ENCODE results near the gene ARHGEF17. TPM values are rescaled to one million over a fixed set of nuclear protein-coding genes. Genes with fewer than 3 reads are reported as not detected.

Gene ARHGEF17
- total RNA-seq, 3 donors from 2014 or later (not counting 1 experiment from before 2014, with no cell fraction given), result 0.02 to 0.88 (median 0.50) TPM

DNA sequence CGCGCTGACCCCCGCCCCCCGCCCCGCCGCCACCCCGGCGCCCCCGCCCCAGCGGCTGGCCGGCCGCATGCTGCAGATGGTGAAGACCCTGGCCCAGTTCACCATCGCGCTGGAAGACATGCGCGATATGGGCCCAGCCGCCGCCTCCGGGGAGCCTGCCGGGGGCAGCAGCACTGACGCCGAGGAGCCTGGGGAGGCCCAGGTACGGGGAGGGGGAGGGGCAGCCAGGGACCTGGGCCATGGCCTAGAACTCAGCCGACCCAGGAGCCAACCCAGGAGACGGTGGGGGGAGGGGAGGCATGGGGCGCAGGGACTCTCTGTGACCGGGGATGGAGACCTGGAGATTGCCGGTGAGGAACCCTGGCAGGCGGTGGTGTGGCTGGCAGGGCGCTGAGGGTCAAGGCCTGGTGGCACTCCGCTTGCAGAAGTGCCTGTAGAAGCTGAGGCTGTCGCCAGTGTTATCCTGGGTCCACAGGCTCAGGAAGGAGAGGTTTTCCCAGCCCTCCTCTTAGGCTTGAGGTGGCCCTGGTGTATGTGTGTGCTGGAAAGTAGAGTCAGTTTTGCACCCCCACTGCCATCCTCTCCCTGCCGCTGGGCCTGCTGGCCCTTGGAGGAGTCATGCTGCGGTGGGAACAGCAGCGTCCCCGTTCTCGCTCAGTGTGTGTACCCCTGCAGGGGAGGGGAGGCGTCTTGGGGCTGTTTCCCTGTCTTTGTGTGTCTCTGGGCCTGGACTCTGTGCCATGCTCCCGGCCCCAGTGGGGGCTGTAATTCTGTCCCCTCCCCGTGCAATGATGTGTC, 35.2 kb downstream of the ARHGEF17 start:
- no peak for DNase-seq
- Histone ChIP-seq H3K4me3 (ENCODE audit: low read length) (no peak overlapping the region), H3K27me3 (ENCODE audit: control insufficient read depth, insufficient read depth, low read length) (no peaks in the 10 kb centered on the region), H3K9me3 (ENCODE audit: control insufficient read depth, insufficient read depth, low read length) (no peaks in the 10 kb centered on the region), H3K36me3 (ENCODE audit: control insufficient read depth, insufficient read depth, low read length) (no peaks in the 10 kb centered on the region), H3K4me1 (ENCODE audit: control insufficient read depth, insufficient read depth, low read length) (no peaks in the 10 kb centered on the region), H3K27ac (ENCODE audit: low read length) (no peak overlapping the region)
- H3K36me3 Mint-ChIP-seq, result no peaks in the 10 kb centered on the region
- WGBS (ENCODE audit: insufficient coverage), result 94% methylated on average over 40 of the region's 40 CpGs
- H3K4me3 Mint-ChIP-seq, result no peak overlapping the region
- ATAC-seq, result no peak
- TF ChIP-seq, protein P1, sequence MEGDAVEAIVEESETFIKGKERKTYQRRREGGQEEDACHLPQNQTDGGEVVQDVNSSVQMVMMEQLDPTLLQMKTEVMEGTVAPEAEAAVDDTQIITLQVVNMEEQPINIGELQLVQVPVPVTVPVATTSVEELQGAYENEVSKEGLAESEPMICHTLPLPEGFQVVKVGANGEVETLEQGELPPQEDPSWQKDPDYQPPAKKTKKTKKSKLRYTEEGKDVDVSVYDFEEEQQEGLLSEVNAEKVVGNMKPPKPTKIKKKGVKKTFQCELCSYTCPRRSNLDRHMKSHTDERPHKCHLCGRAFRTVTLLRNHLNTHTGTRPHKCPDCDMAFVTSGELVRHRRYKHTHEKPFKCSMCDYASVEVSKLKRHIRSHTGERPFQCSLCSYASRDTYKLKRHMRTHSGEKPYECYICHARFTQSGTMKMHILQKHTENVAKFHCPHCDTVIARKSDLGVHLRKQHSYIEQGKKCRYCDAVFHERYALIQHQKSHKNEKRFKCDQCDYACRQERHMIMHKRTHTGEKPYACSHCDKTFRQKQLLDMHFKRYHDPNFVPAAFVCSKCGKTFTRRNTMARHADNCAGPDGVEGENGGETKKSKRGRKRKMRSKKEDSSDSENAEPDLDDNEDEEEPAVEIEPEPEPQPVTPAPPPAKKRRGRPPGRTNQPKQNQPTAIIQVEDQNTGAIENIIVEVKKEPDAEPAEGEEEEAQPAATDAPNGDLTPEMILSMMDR (IDR thresholded peaks at IDR 0.05), result no peak
- no peak overlapping the region for H3K27ac Mint-ChIP-seq
- intact Hi-C loops (cut with micrococcal nuclease), result no loop called here
- H3K27me3 Mint-ChIP-seq (ENCODE audit: low read depth in 2 of 2), result peaks cover 0 to 3% of the 10 kb centered on the region in 2 donors
- no peaks in the 10 kb centered on the region for H3K9me3 Mint-ChIP-seq
- H3K4me1 Mint-ChIP-seq, result no peaks in the 10 kb centered on the region

DNA sequence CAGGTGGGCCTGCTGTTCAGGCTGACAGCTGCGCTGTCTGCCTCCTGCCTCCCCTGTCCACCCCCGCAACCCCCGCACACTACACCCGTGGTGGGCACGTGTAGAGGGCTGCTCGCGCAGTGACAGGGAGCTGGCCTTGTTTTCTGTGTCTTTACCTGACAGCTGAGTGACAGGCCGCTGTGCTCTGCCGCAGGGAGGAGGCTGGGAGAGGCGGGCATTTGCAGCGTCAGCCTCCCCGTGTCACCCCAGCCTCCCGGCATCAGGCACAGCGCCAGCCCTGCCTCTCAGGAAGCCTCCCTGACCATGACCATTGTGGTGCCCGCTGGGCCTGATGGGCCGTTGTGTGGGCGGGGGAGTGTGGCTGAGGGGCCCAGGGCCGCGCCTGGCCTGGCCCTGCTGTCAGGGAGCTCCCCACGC, 36.1 kb downstream of the ARHGEF17 start:
- DNase-seq, result no peak

DNA sequence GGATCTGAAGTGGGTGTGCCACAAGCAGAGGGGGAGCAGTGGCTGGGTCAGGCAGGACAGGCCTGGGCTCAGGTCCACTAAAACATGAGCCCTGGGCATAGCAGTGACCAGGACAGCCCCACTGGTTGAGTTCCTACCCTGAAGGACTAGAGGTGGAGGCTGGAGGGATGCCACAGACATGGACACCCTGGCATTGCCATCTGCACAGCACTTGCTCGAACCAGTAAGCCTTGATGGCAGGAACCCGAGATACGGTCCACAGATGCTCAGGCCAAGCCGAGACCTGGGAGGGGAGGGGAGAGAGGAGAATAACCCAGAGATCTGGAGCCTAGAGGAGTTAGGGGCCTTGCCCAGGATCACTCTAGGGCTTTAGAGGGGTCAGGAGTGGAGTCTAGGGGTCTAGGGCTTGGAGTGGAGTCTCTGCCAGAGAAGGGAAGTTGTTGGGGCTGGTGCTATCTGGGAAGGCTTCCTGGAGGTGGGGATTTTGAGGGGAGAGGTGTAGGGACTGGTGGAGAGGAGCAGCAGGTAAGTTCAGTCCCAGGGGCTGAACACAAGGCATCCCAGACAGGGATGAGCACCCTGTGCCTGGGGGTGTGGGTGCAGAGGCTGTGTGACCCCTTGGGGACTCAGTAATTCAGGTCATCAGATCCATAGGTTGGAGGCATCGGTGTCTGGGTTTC, 37.5 kb downstream of the ARHGEF17 start:
- H3K36me3 ChIP-seq (ENCODE audit: control insufficient read depth, insufficient read depth, low read length), result no peaks in the 10 kb centered on the region
- no peak overlapping the region for H3K4me3 ChIP-seq (ENCODE audit: low read length)
- WGBS (ENCODE audit: insufficient coverage), result 91% methylated on average over 4 of the region's 5 CpGs
- Mint-ChIP-seq H3K27me3 (ENCODE audit: low read depth in 2 of 2) (peaks cover 0 to 3% of the 10 kb centered on the region in 2 donors), H3K4me3 (no peak overlapping the region), H3K36me3 (no peaks in the 10 kb centered on the region), H3K27ac (no peak overlapping the region), H3K9me3 (no peaks in the 10 kb centered on the region), H3K4me1 (no peaks in the 10 kb centered on the region)
- DNase-seq (no peak), ATAC-seq (no peak)
- no peaks in the 10 kb centered on the region for H3K4me1 ChIP-seq (ENCODE audit: control insufficient read depth, insufficient read depth, low read length)
- TF ChIP-seq, protein P1 (IDR thresholded peaks at IDR 0.05), result no peak
- intact Hi-C loops (cut with micrococcal nuclease), result no loop called here
- no peak overlapping the region for H3K27ac ChIP-seq (ENCODE audit: low read length)
- no peaks in the 10 kb centered on the region for H3K9me3 ChIP-seq (ENCODE audit: control insufficient read depth, insufficient read depth, low read length)
- no peaks in the 10 kb centered on the region for H3K27me3 ChIP-seq (ENCODE audit: control insufficient read depth, insufficient read depth, low read length)

More for the DNA sequence above, 36.1 kb downstream of the ARHGEF17 start:
- 78% methylated on average over 20 of the region's 20 CpGs for WGBS (ENCODE audit: insufficient coverage)
- no peaks in the 10 kb centered on the region for H3K36me3 ChIP-seq (ENCODE audit: control insufficient read depth, insufficient read depth, low read length)
- no peaks in the 10 kb centered on the region for H3K36me3 Mint-ChIP-seq
- TF ChIP-seq, protein P1 (IDR thresholded peaks at IDR 0.05), result no peak
- H3K4me3 Mint-ChIP-seq, result no peak overlapping the region
- no peak for ATAC-seq
- no peaks in the 10 kb centered on the region for H3K4me1 ChIP-seq (ENCODE audit: control insufficient read depth, insufficient read depth, low read length)
- no peaks in the 10 kb centered on the region for H3K9me3 Mint-ChIP-seq
- no peak overlapping the region for H3K27ac ChIP-seq (ENCODE audit: low read length)
- H3K9me3 ChIP-seq (ENCODE audit: control insufficient read depth, insufficient read depth, low read length), result no peaks in the 10 kb centered on the region
- no peak overlapping the region for H3K27ac Mint-ChIP-seq
- H3K27me3 ChIP-seq (ENCODE audit: control insufficient read depth, insufficient read depth, low read length), result no peaks in the 10 kb centered on the region
- intact Hi-C loops (cut with micrococcal nuclease), result no loop called here
- no peaks in the 10 kb centered on the region for H3K4me1 Mint-ChIP-seq
- H3K4me3 ChIP-seq (ENCODE audit: low read length), result no peak overlapping the region
- peaks cover 0 to 3% of the 10 kb centered on the region in 2 donors for H3K27me3 Mint-ChIP-seq (ENCODE audit: low read depth in 2 of 2)

Measured in natural killer cell (primary cell).